GM18517 (cell line): ENCODE data around the gene PMAIP1.
A peak's percentile ranks its signal among the peaks of the same experiment; 100 is the strongest.
"Not testable (repeated sequence)": the region's sequence is repeated elsewhere in the genome, so short reads cannot be mapped to it uniquely, and the experiment has no call there.

ENCODE experiments used
- ATAC-seq: cut with Tn5 transposase; IDR thresholded peaks from one replicate; pipeline ENCODE4 v1.9.1; 2021; ENCODE audit warnings: mild to moderate bottlenecking, moderate library complexity; ENCODE audit not compliant: unreplicated experiment

The PMAIP1 gene

GRCh38 chr18:59899298-59900221 lies at the start of gene PMAIP1:
TSS of gene PMAIP1 (plus strand) at chr18:59899996. CDS start at chr18:59900178, 182 bp downstream.
- peak; percentile 44 for ATAC-seq

DNA sequence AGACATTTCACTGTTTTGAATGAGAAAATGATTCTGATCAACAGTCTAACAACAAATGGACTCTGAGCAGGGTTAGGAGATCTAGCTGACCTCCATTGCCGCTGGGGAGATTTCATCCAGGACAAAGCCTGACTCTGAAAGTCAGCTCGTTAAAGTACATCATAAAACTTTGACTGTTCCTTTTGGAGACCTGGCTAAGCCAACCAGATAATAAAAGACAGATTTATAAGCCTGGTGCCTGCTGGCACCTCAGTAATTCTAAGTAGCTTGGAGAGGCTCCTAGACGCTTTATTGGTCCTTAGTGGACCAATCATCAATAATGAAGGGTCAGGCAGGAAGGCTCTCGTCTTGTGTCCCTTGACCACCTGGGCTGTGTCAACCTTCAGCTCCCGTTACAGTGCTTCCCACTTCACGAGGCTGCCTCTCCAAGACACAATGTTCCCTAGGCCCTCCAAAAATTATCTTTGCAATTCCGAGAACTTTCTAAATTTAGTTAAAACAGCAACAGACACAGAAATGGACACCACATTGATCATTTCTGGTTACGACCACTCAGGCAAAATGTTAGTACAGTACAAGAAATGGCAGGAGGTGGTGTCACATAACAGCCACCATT lies 47.9 kb upstream of the PMAIP1 start:
- no peak for ATAC-seq

DNA sequence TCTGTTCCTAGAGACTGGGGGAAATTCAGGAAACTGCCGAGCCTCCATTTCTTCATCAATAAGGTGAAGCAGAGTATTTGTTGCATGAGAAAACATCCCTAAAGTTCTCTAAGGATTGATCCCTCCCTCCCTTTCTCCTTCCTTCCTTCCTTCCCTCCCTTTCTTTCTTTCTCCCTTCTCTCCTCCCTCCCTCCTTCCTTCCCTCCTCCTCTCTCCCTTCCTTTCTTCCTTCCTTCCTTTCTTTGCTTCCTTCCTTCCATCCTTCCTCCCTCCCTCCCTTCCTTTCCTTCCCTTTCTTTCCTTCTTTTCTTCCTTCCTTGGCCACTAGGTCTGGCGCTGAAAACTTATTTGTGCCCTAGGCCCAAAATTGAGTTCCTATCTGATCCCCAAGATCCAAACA lies 47.2 kb upstream of the PMAIP1 start:
- no peak for ATAC-seq

DNA sequence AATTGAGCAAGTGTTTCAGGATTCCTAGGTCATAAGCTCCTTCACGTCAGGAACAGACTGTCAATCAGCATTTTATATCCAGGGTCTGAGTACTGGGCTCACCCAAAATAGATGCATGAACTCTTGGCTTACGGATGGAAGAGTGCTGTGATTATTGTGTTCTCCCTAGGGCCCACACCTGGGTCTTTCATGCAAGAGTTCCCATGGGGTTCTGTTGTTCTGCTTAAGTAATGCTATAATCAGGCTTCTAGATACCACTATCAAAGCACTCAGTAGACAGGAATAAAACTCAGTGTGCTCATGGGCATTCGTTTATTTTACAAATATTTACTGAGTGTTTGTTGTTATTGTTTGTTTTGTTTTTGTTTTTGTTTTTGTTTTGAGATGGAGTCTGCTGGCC lies 46.4 kb upstream of the PMAIP1 start:
- no peak for ATAC-seq

- ATAC-seq, result not testable (repeated sequence)
Observed at GRCh38 chr18:59853988-59854387, 45.8 kb upstream of the PMAIP1 start.

- ATAC-seq, result no peak
Observed at GRCh38 chr18:59861009-59861408, 38.8 kb upstream of the PMAIP1 start.

DNA sequence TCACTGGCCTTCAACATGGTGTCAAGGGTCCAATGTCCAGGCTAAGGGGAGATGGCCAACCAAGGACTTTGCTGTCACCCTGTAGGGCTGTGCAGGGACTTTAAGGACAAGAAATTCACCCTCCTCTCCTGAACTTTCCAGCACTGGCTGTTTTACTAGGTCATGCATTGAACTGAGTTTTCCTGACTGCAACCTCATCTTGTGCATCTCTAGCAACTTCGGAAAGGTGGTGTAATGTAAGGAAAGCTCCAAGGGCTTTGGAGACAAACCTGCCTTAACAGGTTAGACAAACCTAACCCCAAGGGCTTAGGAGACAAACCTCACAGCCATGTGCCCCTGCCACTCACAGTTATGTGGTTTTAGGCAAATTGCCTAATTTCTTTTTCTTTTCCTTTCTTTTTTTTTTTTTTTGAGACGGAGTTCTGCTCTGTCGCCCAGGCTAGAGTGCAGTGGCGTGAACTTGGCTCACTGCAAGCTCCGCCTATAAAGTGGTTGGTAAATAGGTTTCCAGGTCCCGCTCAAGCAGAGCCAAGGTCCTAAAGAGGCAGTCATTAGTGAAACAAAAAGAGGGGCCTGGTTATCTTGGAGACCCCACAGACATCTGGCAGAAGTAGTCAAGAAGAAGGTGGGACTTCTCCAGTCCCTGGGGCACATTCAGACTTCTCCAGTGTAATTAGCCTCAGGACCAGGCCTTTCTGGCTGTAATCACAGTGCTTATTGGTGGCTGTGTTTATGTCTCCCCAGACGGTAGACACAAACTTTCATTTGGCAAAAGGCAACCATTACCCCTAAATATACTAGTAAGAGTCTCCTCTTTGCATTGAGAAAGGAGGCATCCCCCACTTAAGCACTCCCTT lies 37.6 kb upstream of the PMAIP1 start:
- peak; percentile 88 for ATAC-seq

- no peak for ATAC-seq
Observed at GRCh38 chr18:59865241-59865986, 34.4 kb upstream of the PMAIP1 start.

DNA sequence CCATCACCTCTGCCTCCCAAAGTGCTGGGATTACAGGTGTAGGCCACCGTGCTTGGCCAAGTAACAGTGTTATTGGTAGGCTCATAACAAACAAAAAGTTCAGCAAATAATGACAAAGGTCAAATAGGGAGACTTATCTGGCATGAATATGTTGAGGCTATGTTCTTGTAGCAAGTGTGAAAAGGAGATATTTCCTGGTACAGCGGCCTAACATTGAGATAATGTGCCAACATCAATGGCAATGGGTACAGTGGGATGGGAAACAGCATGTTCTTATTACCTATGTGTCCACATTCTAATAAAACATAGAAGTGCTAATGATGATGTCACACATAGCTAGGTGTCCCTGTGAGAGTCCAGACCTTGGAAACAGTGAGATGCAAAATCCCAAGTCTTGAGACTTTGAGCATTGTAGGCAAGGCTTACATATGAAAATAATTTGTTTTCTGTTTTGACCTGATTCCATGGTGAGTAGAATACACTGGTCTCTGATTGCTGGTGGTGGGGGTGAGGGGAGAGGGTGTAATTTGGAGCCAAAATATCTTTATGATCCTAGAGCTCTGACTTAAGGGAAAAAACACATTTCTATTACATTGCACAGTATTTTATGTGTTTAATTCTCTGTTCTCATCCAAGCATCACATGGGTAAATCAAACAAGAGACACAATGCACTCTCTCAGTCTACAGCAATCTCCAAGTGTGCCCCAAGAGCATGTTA lies 33.1 kb upstream of the PMAIP1 start:
- ATAC-seq, result no peak

- no peak for ATAC-seq
Observed at GRCh38 chr18:59867337-59868104, 32.3 kb upstream of the PMAIP1 start.

DNA sequence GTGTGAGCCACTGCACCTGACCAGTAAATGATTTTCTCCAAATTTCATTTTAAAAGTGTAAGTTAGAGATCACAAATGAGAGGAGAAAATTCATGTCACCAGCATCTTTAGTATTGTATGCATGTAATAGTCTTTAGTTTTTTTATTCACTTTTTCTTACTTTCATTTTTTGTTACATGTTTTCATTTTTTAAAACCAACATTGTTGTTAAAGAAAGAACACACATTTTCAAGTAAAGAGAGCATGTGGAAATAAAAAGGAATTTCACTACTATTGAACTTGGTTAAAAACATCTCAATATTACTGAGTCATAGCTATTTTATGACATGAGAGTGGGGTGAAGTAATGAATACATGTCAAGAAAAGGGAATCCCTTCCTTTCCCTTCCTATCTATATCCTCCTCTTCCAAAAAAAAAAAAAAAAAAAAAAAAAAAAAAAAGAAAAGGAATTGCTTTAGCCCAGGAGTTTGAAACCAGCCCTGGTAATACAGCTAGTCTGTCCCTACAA lies 29.1 kb upstream of the PMAIP1 start:
- ATAC-seq, result no peak

DNA sequence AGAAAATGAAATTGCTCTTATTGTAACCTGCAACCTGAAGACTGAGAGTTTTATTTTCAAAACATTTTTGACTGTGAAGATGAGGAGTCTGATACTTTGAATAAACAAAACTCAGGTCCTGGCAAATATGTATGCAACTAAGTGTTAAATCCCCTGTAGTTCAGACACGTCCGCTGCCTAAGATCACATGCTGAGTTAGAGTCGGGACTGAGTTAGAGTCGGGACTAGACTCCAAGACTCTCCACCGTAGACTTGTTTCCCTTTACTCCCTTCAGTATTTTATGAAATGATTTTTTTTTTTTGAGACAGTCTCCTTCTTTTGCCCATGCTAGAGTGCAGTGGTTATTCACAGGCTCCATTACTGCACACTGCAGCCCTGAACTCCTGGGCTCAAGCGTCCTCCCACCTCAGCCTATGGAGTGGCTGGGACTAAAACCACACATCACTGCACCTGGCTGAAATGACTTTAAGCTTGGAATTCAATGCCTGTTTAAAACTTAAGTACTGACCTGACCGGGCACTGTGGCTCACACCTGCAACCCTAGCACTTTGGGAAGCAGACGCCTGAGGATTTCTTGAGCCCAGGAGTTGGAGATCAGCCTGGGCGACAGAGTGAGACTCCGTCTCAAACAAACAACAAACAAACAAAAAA lies 28.0 kb upstream of the PMAIP1 start:
- ATAC-seq, result no peak

GRCh38 chr18:59873641-59874040 lies 26.2 kb upstream of the PMAIP1 start:
- no peak for ATAC-seq

GRCh38 chr18:59874166-59874565 lies 25.6 kb upstream of the PMAIP1 start:
- ATAC-seq, result no peak

DNA sequence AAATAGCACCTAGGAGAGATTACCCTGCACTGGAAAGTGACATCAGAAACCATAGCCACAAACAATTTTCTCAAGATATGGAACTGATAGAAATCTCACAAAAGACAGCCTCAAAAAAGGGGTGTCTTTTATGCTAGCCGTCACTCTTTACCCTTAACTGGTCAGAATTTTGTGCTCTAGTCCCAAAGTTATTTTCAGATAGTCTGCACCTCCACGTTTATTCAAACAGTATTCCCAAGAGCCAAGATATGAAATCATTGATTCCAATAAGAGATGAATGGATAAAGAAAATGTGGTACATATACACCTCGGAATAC lies 23.5 kb upstream of the PMAIP1 start:
- ATAC-seq, result peak; percentile 70

GRCh38 chr18:59877361-59877760 lies 22.4 kb upstream of the PMAIP1 start:
- no peak for ATAC-seq

GRCh38 chr18:59878644-59879043 lies 21.2 kb upstream of the PMAIP1 start:
- ATAC-seq, result peak; percentile 43

GRCh38 chr18:59881728-59882656 lies 17.8 kb upstream of the PMAIP1 start:
- no peak for ATAC-seq
